Measurements from ENCODE around the gene PTPN4. TPM values are rescaled to one million over a fixed set of nuclear protein-coding genes. Genes with fewer than 3 reads are reported as not detected.

PTPN4 gene
- total RNA-seq, 4 donors from 2014 or later, result 35.6 to 61.5 (median 51.6) TPM

DNA sequence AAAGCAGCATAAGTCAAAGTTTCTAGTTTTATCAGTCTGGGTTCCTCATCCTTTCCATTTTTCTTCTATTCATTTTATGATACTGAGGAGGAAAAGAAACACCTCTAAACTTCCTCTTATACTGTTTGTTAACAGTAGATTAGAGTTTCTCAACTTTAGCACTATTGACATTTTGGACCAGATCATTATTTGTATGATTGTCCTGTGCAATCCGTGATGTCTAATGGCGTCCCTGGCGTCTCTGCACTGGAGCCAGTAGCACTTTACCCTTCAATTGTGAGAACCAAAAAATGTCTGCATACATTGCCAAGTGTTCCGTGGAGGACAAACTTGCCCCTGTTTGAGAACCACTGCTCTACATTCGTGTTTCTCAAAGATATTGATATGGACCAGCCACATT is 25.2 kb downstream of the PTPN4 start:
- Histone ChIP-seq H3K36me3 (no peaks in the 10 kb centered on the region), H3K4me3 (no peak overlapping the region), H3K27ac (no peak overlapping the region), H3K9me3 (peaks cover 0 to 7% of the 10 kb centered on the region in 2 donors), H3K4me1 (no peaks in the 10 kb centered on the region), H3K27me3 (no peaks in the 10 kb centered on the region)
- intact Hi-C loops (cut with DNase I; ENCODE audit: low total_unique reads), result no loop called here
- no peak for TF ChIP-seq POLR2A (IDR thresholded peaks at IDR 0.05)
- TF ChIP-seq, protein P1, sequence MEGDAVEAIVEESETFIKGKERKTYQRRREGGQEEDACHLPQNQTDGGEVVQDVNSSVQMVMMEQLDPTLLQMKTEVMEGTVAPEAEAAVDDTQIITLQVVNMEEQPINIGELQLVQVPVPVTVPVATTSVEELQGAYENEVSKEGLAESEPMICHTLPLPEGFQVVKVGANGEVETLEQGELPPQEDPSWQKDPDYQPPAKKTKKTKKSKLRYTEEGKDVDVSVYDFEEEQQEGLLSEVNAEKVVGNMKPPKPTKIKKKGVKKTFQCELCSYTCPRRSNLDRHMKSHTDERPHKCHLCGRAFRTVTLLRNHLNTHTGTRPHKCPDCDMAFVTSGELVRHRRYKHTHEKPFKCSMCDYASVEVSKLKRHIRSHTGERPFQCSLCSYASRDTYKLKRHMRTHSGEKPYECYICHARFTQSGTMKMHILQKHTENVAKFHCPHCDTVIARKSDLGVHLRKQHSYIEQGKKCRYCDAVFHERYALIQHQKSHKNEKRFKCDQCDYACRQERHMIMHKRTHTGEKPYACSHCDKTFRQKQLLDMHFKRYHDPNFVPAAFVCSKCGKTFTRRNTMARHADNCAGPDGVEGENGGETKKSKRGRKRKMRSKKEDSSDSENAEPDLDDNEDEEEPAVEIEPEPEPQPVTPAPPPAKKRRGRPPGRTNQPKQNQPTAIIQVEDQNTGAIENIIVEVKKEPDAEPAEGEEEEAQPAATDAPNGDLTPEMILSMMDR (IDR thresholded peaks at IDR 0.05), result no peak
- DNase-seq, result no peak

DNA sequence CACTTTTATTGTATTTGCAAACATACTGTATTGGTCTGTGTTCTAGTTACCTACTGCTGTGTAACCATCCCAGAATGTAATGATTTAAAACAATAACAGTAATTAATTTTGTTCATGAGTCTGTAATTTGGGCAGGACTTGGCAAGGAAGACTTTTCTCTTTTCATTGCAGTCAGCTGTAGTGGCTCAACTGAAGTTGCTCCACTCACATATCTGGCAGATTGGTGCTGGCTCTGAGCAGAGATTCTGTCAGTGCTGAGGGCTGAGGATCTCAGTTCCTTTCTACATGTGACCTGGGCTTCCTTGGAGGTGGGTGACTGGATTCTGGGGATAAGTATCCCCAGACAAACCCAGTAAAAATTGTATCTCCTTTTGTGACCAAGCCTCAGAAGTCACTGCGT is 26.6 kb downstream of the PTPN4 start:
- Histone ChIP-seq H3K4me3 (no peak overlapping the region), H3K4me1 (no peaks in the 10 kb centered on the region), H3K27me3 (no peaks in the 10 kb centered on the region), H3K36me3 (no peaks in the 10 kb centered on the region), H3K27ac (no peak overlapping the region), H3K9me3 (peaks cover 0 to 12% of the 10 kb centered on the region in 2 donors)
- no peak for DNase-seq
- intact Hi-C loops (cut with DNase I; ENCODE audit: low total_unique reads), result no loop called here
- TF ChIP-seq POLR2A (IDR thresholded peaks at IDR 0.05), result no peak
- TF ChIP-seq, protein P1 (IDR thresholded peaks at IDR 0.05), result no peak

DNA sequence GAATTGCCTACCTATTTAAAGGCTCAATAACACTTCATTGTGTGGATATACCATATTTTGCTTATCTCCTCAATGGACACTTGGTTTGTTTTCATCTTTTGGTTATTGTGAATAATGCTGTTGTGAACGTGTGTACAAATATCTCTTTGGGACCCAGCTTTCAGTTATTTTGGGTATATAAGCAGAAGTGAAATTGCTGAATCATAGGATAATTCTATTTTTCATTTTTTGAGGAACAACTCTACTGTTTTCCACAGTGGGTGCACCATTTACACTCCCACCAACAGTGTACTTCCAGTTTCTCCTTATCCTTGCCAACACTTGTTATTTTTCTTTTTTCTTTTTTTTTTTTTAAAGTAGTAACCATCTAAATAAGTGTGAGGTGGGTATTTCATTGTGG is 29.0 kb downstream of the PTPN4 start:
- DNase-seq, result no peak
- no peaks in the 10 kb centered on the region for H3K4me1 ChIP-seq
- intact Hi-C loops (cut with DNase I; ENCODE audit: low total_unique reads), result no loop called here
- no peak overlapping the region for H3K27ac ChIP-seq
- TF ChIP-seq, protein P1 (IDR thresholded peaks at IDR 0.05), result no peak
- TF ChIP-seq POLR2A (IDR thresholded peaks at IDR 0.05), result no peak
- peaks cover 0 to 23% of the 10 kb centered on the region in 2 donors for H3K9me3 ChIP-seq
- H3K36me3 ChIP-seq, result no peaks in the 10 kb centered on the region
- H3K4me3 ChIP-seq, result no peak overlapping the region
- no peaks in the 10 kb centered on the region for H3K27me3 ChIP-seq

DNA sequence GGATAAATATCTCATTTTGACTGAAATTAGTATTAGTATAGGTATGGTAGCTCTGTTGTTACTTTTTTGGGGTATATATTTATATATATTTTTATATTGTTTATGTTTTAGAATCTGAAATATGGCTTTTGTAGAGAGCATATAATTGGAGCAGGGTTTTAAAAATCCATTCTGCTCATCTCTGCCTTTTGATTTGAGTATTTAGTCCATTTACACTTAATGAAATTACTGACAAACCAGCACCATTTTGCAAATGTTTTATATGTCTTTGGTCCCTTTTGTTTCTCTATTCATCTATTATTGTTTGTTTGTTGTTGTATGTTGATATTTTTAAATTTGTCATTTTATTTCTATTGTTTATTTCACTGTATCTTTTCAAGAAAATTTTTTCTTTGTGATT is 30.7 kb downstream of the PTPN4 start:
- H3K4me1 ChIP-seq, result no peaks in the 10 kb centered on the region
- intact Hi-C loops (cut with DNase I; ENCODE audit: low total_unique reads), result no loop called here

DNA sequence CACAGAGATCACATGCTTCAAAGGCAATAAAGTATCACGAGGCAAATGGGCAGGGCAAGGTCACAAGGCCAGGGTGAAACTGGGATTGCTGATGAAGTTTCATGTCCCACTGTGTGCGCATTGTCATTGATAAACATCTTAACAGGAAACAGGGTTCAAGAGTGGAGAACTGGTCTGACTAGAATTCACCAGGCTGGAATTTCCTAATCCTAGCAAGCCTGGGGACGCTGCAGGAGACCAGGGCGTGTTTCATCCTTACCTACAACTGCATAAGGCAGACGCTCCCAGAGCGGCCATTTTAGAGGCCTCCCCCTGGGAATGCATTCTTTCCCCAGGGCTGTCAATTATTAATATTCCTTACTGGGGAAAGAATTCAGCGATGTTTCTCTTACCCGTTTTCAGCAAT is 33.2 kb downstream of the PTPN4 start:
- TF ChIP-seq POLR2A (IDR thresholded peaks at IDR 0.05), result no peak
- TF ChIP-seq, protein P1 (IDR thresholded peaks at IDR 0.05), result no peak
- intact Hi-C loops (cut with DNase I; ENCODE audit: low total_unique reads), result no loop called here
- no peak for DNase-seq
- H3K9me3 ChIP-seq, result peaks cover 0 to 23% of the 10 kb centered on the region in 2 donors
- no peaks in the 10 kb centered on the region for H3K27me3 ChIP-seq
- no peaks in the 10 kb centered on the region for H3K4me1 ChIP-seq
- H3K27ac ChIP-seq, result no peak overlapping the region
- H3K4me3 ChIP-seq, result no peak overlapping the region
- no peaks in the 10 kb centered on the region for H3K36me3 ChIP-seq

More for the DNA sequence above, 30.7 kb downstream of the PTPN4 start:
- DNase-seq, result no peak
- Histone ChIP-seq H3K27ac (no peak overlapping the region), H3K36me3 (no peaks in the 10 kb centered on the region), H3K4me3 (no peak overlapping the region), H3K27me3 (no peaks in the 10 kb centered on the region), H3K9me3 (peaks cover 0 to 23% of the 10 kb centered on the region in 2 donors)
- TF ChIP-seq, protein P1 (IDR thresholded peaks at IDR 0.05), result no peak
- TF ChIP-seq POLR2A (IDR thresholded peaks at IDR 0.05), result no peak

Measured in uterus (tissue), 4 donors.